ENCODE results near the gene CLCNKB. TPM values are rescaled to one million over a fixed set of nuclear protein-coding genes. Genes with fewer than 3 reads are reported as not detected.

The CLCNKB gene
- total and polyA plus RNA-seq, 2 experiments from 2014 or later: 1.3 to 1.9 TPM

GRCh38 chr1:16082283-16083038, 38.9 kb downstream of the CLCNKB start:
- H3K36me3 Mint-ChIP-seq (ENCODE audit: low read depth): no peaks in the 10 kb centered on the region
- peaks cover 6% of the 10 kb centered on the region for H3K27me3 Mint-ChIP-seq (ENCODE audit: insufficient read depth, low read depth, poor library complexity)
- Histone ChIP-seq H3K79me2 (replicated peaks; ENCODE audit: insufficient read depth) (no peaks in the 10 kb centered on the region), H3K27ac (ENCODE audit: low read depth) (no peak overlapping the region), H3K4me3 (no peak overlapping the region), H3K4me2 (no peak overlapping the region), H3K9me2 (ENCODE audit: insufficient read depth) (no peaks in the 10 kb centered on the region), H3F3A (replicated peaks; ENCODE audit: low read depth) (no peaks in the 10 kb centered on the region), H4K20me1 (replicated peaks; ENCODE audit: insufficient read depth) (no peaks in the 10 kb centered on the region), H3K36me3 (ENCODE audit: insufficient read depth) (no peaks in the 10 kb centered on the region), H3K27me3 (ENCODE audit: insufficient read depth) (no peaks in the 10 kb centered on the region), H3K4me1 (ENCODE audit: insufficient read depth) (no peaks in the 10 kb centered on the region), H2AFZ (peak overlapping the region; percentile 89)
- peak; percentile 77 for ATAC-seq
- peak; percentile 88 for DNase-seq (ENCODE audit: low spot score)
- no peak overlapping the region for H3K27ac Mint-ChIP-seq
- H3K4me3 Mint-ChIP-seq: no peak overlapping the region
- H3K9me3 Mint-ChIP-seq: no peaks in the 10 kb centered on the region
- TF ChIP-seq, protein P1, sequence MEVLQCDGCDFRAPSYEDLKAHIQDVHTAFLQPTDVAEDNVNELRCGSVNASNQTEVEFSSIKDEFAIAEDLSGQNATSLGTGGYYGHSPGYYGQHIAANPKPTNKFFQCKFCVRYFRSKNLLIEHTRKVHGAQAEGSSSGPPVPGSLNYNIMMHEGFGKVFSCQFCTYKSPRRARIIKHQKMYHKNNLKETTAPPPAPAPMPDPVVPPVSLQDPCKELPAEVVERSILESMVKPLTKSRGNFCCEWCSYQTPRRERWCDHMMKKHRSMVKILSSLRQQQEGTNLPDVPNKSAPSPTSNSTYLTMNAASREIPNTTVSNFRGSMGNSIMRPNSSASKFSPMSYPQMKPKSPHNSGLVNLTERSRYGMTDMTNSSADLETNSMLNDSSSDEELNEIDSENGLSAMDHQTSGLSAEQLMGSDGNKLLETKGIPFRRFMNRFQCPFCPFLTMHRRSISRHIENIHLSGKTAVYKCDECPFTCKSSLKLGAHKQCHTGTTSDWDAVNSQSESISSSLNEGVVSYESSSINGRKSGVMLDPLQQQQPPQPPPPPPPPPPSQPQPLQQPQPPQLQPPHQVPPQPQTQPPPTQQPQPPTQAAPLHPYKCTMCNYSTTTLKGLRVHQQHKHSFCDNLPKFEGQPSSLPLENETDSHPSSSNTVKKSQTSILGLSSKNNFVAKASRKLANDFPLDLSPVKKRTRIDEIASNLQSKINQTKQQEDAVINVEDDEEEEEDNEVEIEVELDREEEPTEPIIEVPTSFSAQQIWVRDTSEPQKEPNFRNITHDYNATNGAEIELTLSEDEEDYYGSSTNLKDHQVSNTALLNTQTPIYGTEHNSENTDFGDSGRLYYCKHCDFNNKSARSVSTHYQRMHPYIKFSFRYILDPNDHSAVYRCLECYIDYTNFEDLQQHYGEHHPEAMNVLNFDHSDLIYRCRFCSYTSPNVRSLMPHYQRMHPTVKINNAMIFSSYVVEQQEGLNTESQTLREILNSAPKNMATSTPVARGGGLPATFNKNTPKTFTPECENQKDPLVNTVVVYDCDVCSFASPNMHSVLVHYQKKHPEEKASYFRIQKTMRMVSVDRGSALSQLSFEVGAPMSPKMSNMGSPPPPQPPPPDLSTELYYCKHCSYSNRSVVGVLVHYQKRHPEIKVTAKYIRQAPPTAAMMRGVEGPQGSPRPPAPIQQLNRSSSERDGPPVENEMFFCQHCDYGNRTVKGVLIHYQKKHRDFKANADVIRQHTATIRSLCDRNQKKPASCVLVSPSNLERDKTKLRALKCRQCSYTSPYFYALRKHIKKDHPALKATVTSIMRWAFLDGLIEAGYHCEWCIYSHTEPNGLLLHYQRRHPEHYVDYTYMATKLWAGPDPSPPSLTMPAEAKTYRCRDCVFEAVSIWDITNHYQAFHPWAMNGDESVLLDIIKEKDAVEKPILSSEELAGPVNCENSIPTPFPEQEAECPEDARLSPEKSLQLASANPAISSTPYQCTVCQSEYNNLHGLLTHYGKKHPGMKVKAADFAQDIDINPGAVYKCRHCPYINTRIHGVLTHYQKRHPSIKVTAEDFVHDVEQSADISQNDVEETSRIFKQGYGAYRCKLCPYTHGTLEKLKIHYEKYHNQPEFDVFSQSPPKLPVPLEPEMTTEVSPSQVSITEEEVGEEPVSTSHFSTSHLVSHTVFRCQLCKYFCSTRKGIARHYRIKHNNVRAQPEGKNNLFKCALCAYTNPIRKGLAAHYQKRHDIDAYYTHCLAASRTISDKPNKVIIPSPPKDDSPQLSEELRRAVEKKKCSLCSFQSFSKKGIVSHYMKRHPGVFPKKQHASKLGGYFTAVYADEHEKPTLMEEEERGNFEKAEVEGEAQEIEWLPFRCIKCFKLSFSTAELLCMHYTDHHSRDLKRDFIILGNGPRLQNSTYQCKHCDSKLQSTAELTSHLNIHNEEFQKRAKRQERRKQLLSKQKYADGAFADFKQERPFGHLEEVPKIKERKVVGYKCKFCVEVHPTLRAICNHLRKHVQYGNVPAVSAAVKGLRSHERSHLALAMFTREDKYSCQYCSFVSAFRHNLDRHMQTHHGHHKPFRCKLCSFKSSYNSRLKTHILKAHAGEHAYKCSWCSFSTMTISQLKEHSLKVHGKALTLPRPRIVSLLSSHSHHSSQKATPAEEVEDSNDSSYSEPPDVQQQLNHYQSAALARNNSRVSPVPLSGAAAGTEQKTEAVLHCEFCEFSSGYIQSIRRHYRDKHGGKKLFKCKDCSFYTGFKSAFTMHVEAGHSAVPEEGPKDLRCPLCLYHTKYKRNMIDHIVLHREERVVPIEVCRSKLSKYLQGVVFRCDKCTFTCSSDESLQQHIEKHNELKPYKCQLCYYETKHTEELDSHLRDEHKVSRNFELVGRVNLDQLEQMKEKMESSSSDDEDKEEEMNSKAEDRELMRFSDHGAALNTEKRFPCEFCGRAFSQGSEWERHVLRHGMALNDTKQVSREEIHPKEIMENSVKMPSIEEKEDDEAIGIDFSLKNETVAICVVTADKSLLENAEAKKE (CRISPR knock-in tag; IDR thresholded peaks at IDR 0.05): no peak
- TF ChIP-seq, protein P2, sequence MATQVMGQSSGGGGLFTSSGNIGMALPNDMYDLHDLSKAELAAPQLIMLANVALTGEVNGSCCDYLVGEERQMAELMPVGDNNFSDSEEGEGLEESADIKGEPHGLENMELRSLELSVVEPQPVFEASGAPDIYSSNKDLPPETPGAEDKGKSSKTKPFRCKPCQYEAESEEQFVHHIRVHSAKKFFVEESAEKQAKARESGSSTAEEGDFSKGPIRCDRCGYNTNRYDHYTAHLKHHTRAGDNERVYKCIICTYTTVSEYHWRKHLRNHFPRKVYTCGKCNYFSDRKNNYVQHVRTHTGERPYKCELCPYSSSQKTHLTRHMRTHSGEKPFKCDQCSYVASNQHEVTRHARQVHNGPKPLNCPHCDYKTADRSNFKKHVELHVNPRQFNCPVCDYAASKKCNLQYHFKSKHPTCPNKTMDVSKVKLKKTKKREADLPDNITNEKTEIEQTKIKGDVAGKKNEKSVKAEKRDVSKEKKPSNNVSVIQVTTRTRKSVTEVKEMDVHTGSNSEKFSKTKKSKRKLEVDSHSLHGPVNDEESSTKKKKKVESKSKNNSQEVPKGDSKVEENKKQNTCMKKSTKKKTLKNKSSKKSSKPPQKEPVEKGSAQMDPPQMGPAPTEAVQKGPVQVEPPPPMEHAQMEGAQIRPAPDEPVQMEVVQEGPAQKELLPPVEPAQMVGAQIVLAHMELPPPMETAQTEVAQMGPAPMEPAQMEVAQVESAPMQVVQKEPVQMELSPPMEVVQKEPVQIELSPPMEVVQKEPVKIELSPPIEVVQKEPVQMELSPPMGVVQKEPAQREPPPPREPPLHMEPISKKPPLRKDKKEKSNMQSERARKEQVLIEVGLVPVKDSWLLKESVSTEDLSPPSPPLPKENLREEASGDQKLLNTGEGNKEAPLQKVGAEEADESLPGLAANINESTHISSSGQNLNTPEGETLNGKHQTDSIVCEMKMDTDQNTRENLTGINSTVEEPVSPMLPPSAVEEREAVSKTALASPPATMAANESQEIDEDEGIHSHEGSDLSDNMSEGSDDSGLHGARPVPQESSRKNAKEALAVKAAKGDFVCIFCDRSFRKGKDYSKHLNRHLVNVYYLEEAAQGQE (IDR thresholded peaks at IDR 0.05; ENCODE audit: unreplicated experiment): no peak
- no peak for TF ChIP-seq ZNF331 (CRISPR knock-in tag; IDR thresholded peaks at IDR 0.05; ENCODE audit: low read depth)
- no peak for TF ChIP-seq ZNF114 (CRISPR knock-in tag; IDR thresholded peaks at IDR 0.05)
- no peak for TF ChIP-seq STAT1 (IDR thresholded peaks at IDR 0.05; ENCODE audit: unreplicated experiment)
- TF ChIP-seq CTCF (conservative IDR thresholded peaks at IDR 0.05; ENCODE audit: low read depth in 2 of 2): peak; percentile 86 to 95
- H3K4me1 Mint-ChIP-seq: peaks cover 4% of the 10 kb centered on the region; the same call in 2 of the 3 replicates
